Tracheal epithelial cell (primary cell): Measurements from ENCODE around the gene COPZ2. TPM values are rescaled to one million over a fixed set of nuclear protein-coding genes. Genes with fewer than 3 reads are reported as not detected.

ENCODE experiments used
- total RNA-seq: library from RNA; depleted of rRNA; stranded (reverse); fragments of >200 nt; gene quantifications from 2 replicates; pipeline ENCODE4 v1.2.1, GENCODE V29; 2014

The COPZ2 gene
- 4.8 and 9.8 TPM in 2 replicates for total RNA-seq

GRCh38 chr17:48037036-48037837 lies at the start of gene COPZ2:
TSS of gene COPZ2 (minus strand) at chr17:48037797. CDS start at chr17:48037777, 20 bp downstream.

GRCh38 chr17:48047741-48048383 lies 10.3 kb upstream of the COPZ2 start, which contains the start of gene NFE2L1:
TSS of gene NFE2L1 (plus strand) at chr17:48048359. CDS start at chr17:48051119, 2,760 bp downstream.

Other genes starting within 250 kb of the COPZ2 start
- gene OSBPL7, start 216.0 kb downstream of the COPZ2 start, total RNA-seq = 0.43 and 2.7 TPM in 2 replicates
- 17.6 and 18.8 TPM in 2 replicates for gene MRPL10, start 206.3 kb downstream of the COPZ2 start, total RNA-seq
- gene LRRC46, start 206.1 kb downstream of the COPZ2 start, total RNA-seq = not detected in 2 replicates
- 19.2 and 28.9 TPM in 2 replicates for gene SCRN2, start 196.5 kb downstream of the COPZ2 start, total RNA-seq
- 1.9 and 2.2 TPM in 2 replicates for gene SP6, start 186.6 kb downstream of the COPZ2 start, total RNA-seq
- gene SP2, start 141.6 kb downstream of the COPZ2 start, total RNA-seq = 0.24 and 0.43 TPM in 2 replicates
- gene PNPO, start 96.2 kb downstream of the COPZ2 start, total RNA-seq = 46.9 and 52.8 TPM in 2 replicates
- gene PRR15L, start 79.9 kb downstream of the COPZ2 start, total RNA-seq = 3.6 and 3.8 TPM in 2 replicates
- 42.4 and 43.5 TPM in 2 replicates for gene CDK5RAP3, start 66.7 kb downstream of the COPZ2 start, total RNA-seq
- 116 and 137 TPM in 2 replicates for gene NFE2L1, start 10.6 kb upstream of the COPZ2 start, total RNA-seq
- 26.6 and 50.4 TPM in 2 replicates for gene CBX1, start 63.7 kb upstream of the COPZ2 start, total RNA-seq
- 10.7 and 12.0 TPM in 2 replicates for gene SNX11, start 70.0 kb upstream of the COPZ2 start, total RNA-seq